ENCODE measurements around the gene RPTOR. TPM values are rescaled to one million over a fixed set of nuclear protein-coding genes. Genes with fewer than 3 reads are reported as not detected.
A peak's percentile ranks its signal among the peaks of the same experiment; 100 is the strongest.
"Not testable (repeated sequence)": the region's sequence is repeated elsewhere in the genome, so short reads cannot be mapped to it uniquely, and the experiment has no call there.

Gene RPTOR
- total RNA-seq = 29.8 TPM

- H3K9me3 ChIP-seq (ENCODE audit: low read depth, low read length) = no peaks in the 10 kb centered on the region
- H3K4me1 ChIP-seq (ENCODE audit: insufficient read depth, low read length) = peaks cover 23% of the 10 kb centered on the region
- peak within 1 kb of the TSS; percentile 95 for H3K4me3 ChIP-seq (ENCODE audit: low read length)
- H3K27me3 ChIP-seq (ENCODE audit: insufficient read depth, low read length) = peaks cover 3% of the 10 kb centered on the region
Measured at GRCh38 chr17:80544655-80545498, at the start of gene RPTOR. TSS of gene RPTOR (plus strand) at chr17:80544838. CDS start at chr17:80545630, 792 bp downstream.

GRCh38 chr17:80497726-80498241 is 46.9 kb upstream of the RPTOR start:
- Histone ChIP-seq H3K9me3 (ENCODE audit: low read depth, low read length) (no peaks in the 10 kb centered on the region), H3K27me3 (ENCODE audit: insufficient read depth, low read length) (no peaks in the 10 kb centered on the region), H3K4me1 (ENCODE audit: insufficient read depth, low read length) (no peaks in the 10 kb centered on the region)

GRCh38 chr17:80498242-80498919 is 46.3 kb upstream of the RPTOR start:
- H3K4me1 ChIP-seq (ENCODE audit: insufficient read depth, low read length) = no peaks in the 10 kb centered on the region

More at GRCh38 chr17:80497726-80498241, 46.9 kb upstream of the RPTOR start:
- no peak overlapping the region for H3K4me3 ChIP-seq (ENCODE audit: low read length)

GRCh38 chr17:80498920-80499410 is 45.7 kb upstream of the RPTOR start:
- Histone ChIP-seq H3K4me1 (ENCODE audit: insufficient read depth, low read length) (no peaks in the 10 kb centered on the region), H3K9me3 (ENCODE audit: low read depth, low read length) (no peaks in the 10 kb centered on the region), H3K27me3 (ENCODE audit: insufficient read depth, low read length) (no peaks in the 10 kb centered on the region), H3K4me3 (ENCODE audit: low read length) (no peak overlapping the region)

More at GRCh38 chr17:80498242-80498919, 46.3 kb upstream of the RPTOR start:
- Histone ChIP-seq H3K9me3 (ENCODE audit: low read depth, low read length) (no peaks in the 10 kb centered on the region), H3K27me3 (ENCODE audit: insufficient read depth, low read length) (no peaks in the 10 kb centered on the region), H3K4me3 (ENCODE audit: low read length) (no peak overlapping the region)

- Histone ChIP-seq H3K9me3 (ENCODE audit: low read depth, low read length) (no peaks in the 10 kb centered on the region), H3K4me1 (ENCODE audit: insufficient read depth, low read length) (no peaks in the 10 kb centered on the region), H3K4me3 (ENCODE audit: low read length) (no peak overlapping the region), H3K27me3 (ENCODE audit: insufficient read depth, low read length) (peaks cover 2% of the 10 kb centered on the region)
Measured at GRCh38 chr17:80499560-80499959, 45.1 kb upstream of the RPTOR start.

- H3K4me3 ChIP-seq (ENCODE audit: low read length) = no peak overlapping the region
- H3K4me1 ChIP-seq (ENCODE audit: insufficient read depth, low read length) = no peaks in the 10 kb centered on the region
- no peaks in the 10 kb centered on the region for H3K9me3 ChIP-seq (ENCODE audit: low read depth, low read length)
- H3K27me3 ChIP-seq (ENCODE audit: insufficient read depth, low read length) = peaks cover 2% of the 10 kb centered on the region
Measured at GRCh38 chr17:80499961-80500665, 44.5 kb upstream of the RPTOR start.

- Histone ChIP-seq H3K4me1 (ENCODE audit: insufficient read depth, low read length) (no peaks in the 10 kb centered on the region), H3K27me3 (ENCODE audit: insufficient read depth, low read length) (peaks cover 2% of the 10 kb centered on the region), H3K4me3 (ENCODE audit: low read length) (no peak overlapping the region), H3K9me3 (ENCODE audit: low read depth, low read length) (no peaks in the 10 kb centered on the region)
Measured at GRCh38 chr17:80501741-80502577, 42.7 kb upstream of the RPTOR start.

- H3K4me1 ChIP-seq (ENCODE audit: insufficient read depth, low read length) = no peaks in the 10 kb centered on the region
- no peaks in the 10 kb centered on the region for H3K9me3 ChIP-seq (ENCODE audit: low read depth, low read length)
- H3K27me3 ChIP-seq (ENCODE audit: insufficient read depth, low read length) = peaks cover 2% of the 10 kb centered on the region
- H3K4me3 ChIP-seq (ENCODE audit: low read length) = no peak overlapping the region
Measured at GRCh38 chr17:80502578-80502877, 42.1 kb upstream of the RPTOR start.

- Histone ChIP-seq H3K4me1 (ENCODE audit: insufficient read depth, low read length) (no peaks in the 10 kb centered on the region), H3K27me3 (ENCODE audit: insufficient read depth, low read length) (peaks cover 2% of the 10 kb centered on the region)
Measured at GRCh38 chr17:80503031-80503430, 41.6 kb upstream of the RPTOR start.

GRCh38 chr17:80503921-80504320 is 40.7 kb upstream of the RPTOR start:
- H3K4me3 ChIP-seq (ENCODE audit: low read length) = no peak overlapping the region
- peaks cover 2% of the 10 kb centered on the region for H3K27me3 ChIP-seq (ENCODE audit: insufficient read depth, low read length)
- H3K9me3 ChIP-seq (ENCODE audit: low read depth, low read length) = no peaks in the 10 kb centered on the region
- no peaks in the 10 kb centered on the region for H3K4me1 ChIP-seq (ENCODE audit: insufficient read depth, low read length)

More at GRCh38 chr17:80503031-80503430, 41.6 kb upstream of the RPTOR start:
- no peak overlapping the region for H3K4me3 ChIP-seq (ENCODE audit: low read length)
- no peaks in the 10 kb centered on the region for H3K9me3 ChIP-seq (ENCODE audit: low read depth, low read length)

- H3K4me1 ChIP-seq (ENCODE audit: insufficient read depth, low read length) = no peaks in the 10 kb centered on the region
- H3K4me3 ChIP-seq (ENCODE audit: low read length) = no peak overlapping the region
- peaks cover 2% of the 10 kb centered on the region for H3K27me3 ChIP-seq (ENCODE audit: insufficient read depth, low read length)
- no peaks in the 10 kb centered on the region for H3K9me3 ChIP-seq (ENCODE audit: low read depth, low read length)
Measured at GRCh38 chr17:80504686-80505413, 39.8 kb upstream of the RPTOR start.

- not testable (repeated sequence) for H3K4me3 ChIP-seq (ENCODE audit: low read length); H3K27me3 ChIP-seq (ENCODE audit: insufficient read depth, low read length); H3K9me3 ChIP-seq (ENCODE audit: low read depth, low read length)
Measured at GRCh38 chr17:80507177-80507576, 37.5 kb upstream of the RPTOR start.

GRCh38 chr17:80507965-80508364 is 36.7 kb upstream of the RPTOR start:
- H3K9me3 ChIP-seq (ENCODE audit: low read depth, low read length) = no peaks in the 10 kb centered on the region
- no peak overlapping the region for H3K4me3 ChIP-seq (ENCODE audit: low read length)
- H3K4me1 ChIP-seq (ENCODE audit: insufficient read depth, low read length) = no peaks in the 10 kb centered on the region
- H3K27me3 ChIP-seq (ENCODE audit: insufficient read depth, low read length) = peaks cover 2% of the 10 kb centered on the region

More at GRCh38 chr17:80507177-80507576, 37.5 kb upstream of the RPTOR start:
- H3K4me1 ChIP-seq (ENCODE audit: insufficient read depth, low read length) = not testable (repeated sequence)

GRCh38 chr17:80509311-80509710 is 35.3 kb upstream of the RPTOR start:
- Histone ChIP-seq H3K4me1 (ENCODE audit: insufficient read depth, low read length) (no peaks in the 10 kb centered on the region), H3K9me3 (ENCODE audit: low read depth, low read length) (no peaks in the 10 kb centered on the region), H3K4me3 (ENCODE audit: low read length) (no peak overlapping the region), H3K27me3 (ENCODE audit: insufficient read depth, low read length) (peaks cover 2% of the 10 kb centered on the region)
